ENCODE data around the gene EPHA10. TPM values are rescaled to one million over a fixed set of nuclear protein-coding genes. Genes with fewer than 3 reads are reported as not detected.

The EPHA10 gene
- total RNA-seq, 4 donors from 2014 or later: 54.5 to 94.3 (median 77.6) TPM

DNA sequence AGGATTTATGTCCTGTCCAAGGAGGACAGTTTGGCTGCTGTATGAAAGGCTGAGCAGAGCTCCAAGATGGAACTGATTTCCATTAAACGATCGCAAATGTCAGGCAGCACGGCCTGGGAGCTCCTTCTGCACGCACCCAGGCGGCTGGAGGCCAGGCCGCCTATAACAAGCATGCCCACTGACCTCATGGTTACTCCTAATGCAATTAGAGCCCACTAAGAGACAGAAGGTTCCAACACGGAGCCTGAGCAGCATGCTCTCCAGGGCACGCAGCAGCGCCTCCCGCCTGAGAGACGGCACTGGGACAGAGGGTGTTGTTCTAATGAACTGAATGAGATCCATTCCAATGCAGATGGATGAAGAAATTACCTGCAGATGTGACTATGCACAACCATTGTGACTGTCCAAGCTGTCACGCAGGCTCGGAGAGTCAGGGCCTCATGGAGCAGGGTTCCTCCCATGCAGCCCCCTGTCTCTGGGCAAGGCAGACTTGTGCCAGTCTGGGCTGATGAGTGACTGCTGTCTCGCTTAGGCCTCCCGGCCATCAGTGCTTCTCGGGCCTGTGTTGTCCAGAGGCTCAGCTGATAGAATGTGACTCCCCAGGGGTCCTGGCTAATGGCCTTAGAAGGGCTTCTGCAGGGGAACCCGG is 97.8 kb downstream of the EPHA10 start:
- no peak for DNase-seq
- Histone ChIP-seq H3K36me3 (no peaks in the 10 kb centered on the region), H3K27me3 (peaks cover 26% of the 10 kb centered on the region), H3K27ac (no peak overlapping the region), H3K9me3 (no peaks in the 10 kb centered on the region), H3K4me1 (no peaks in the 10 kb centered on the region), H3K4me3 (no peak overlapping the region)
- in situ Hi-C loops (cut with MboI; ENCODE audit: low pct_ligation_motif_present in 1 of 4, low pct_unique_long_range_greater_than_20kb in 1 of 4, low sequenced_read_pairs in 3 of 4): loop anchor here in 1 of 4 donors (25.0 kb wide), 1 partner anchor 230 kb away; no protein-coding TSS in a partner anchor
- WGBS, 2 donors (ENCODE audit: low coverage in 1 of 2): 60 to 66% methylated on average over 1 to 17 of the region's 17 CpGs
- intact Hi-C loops (cut with DNase I; ENCODE audit: low total_unique reads): no loop called here
- TF ChIP-seq EP300 (IDR thresholded peaks at IDR 0.05; ENCODE audit: low read depth) (no peak), POLR2AphosphoS5 (IDR thresholded peaks at IDR 0.05) (no peak), POLR2A (IDR thresholded peaks at IDR 0.05) (no peak)
- TF ChIP-seq, protein P1, sequence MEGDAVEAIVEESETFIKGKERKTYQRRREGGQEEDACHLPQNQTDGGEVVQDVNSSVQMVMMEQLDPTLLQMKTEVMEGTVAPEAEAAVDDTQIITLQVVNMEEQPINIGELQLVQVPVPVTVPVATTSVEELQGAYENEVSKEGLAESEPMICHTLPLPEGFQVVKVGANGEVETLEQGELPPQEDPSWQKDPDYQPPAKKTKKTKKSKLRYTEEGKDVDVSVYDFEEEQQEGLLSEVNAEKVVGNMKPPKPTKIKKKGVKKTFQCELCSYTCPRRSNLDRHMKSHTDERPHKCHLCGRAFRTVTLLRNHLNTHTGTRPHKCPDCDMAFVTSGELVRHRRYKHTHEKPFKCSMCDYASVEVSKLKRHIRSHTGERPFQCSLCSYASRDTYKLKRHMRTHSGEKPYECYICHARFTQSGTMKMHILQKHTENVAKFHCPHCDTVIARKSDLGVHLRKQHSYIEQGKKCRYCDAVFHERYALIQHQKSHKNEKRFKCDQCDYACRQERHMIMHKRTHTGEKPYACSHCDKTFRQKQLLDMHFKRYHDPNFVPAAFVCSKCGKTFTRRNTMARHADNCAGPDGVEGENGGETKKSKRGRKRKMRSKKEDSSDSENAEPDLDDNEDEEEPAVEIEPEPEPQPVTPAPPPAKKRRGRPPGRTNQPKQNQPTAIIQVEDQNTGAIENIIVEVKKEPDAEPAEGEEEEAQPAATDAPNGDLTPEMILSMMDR (IDR thresholded peaks at IDR 0.05): no peak

- H3K27me3 ChIP-seq: peaks cover 23% of the 10 kb centered on the region
These were observed 98.6 kb downstream of the EPHA10 start for GRCh38 chr1:37666241-37666867.

More at GRCh38 chr1:37666241-37666867, 98.6 kb downstream of the EPHA10 start:
- H3K4me1 ChIP-seq: no peaks in the 10 kb centered on the region
- WGBS, 2 donors (ENCODE audit: low coverage in 1 of 2): 81% methylated on average over 11 of the region's 11 CpGs; no CpG with 5 or more reads in 1 of the 2 donors
- H3K4me3 ChIP-seq: no peak overlapping the region
- intact Hi-C loops (cut with DNase I; ENCODE audit: low total_unique reads): no loop called here
- DNase-seq: no peak
- no peaks in the 10 kb centered on the region for H3K36me3 ChIP-seq
- H3K27ac ChIP-seq: no peak overlapping the region
- in situ Hi-C loops (cut with MboI; ENCODE audit: low pct_ligation_motif_present in 1 of 4, low pct_unique_long_range_greater_than_20kb in 1 of 4, low sequenced_read_pairs in 3 of 4): loop anchor here in 1 of 4 donors (25.0 kb wide), 1 partner anchor 229 kb away; no protein-coding TSS in a partner anchor
- TF ChIP-seq, protein P1 (IDR thresholded peaks at IDR 0.05): no peak
- TF ChIP-seq POLR2AphosphoS5 (IDR thresholded peaks at IDR 0.05) (no peak), EP300 (IDR thresholded peaks at IDR 0.05; ENCODE audit: low read depth) (no peak), POLR2A (IDR thresholded peaks at IDR 0.05) (no peak)
- H3K9me3 ChIP-seq: no peaks in the 10 kb centered on the region

Small RNA genes within 50 kb of the gene (small RNA-seq; reads per million reads assigned to genes)
- gene RF00019: 0 reads per million in 4 donors

Other genes with a start within 250 kb of the EPHA10 start
- 100 to 1,000 TPM in 1 of 4 donors, 10 to 100 TPM in 2, 1 to 10 TPM in 1; 9.0 to 175 (median 18.6) TPM for gene SNIP1, start 210.8 kb downstream of the EPHA10 start, total RNA-seq
- gene DNALI1, start 208.2 kb downstream of the EPHA10 start, total RNA-seq: 1 to 10 TPM in 3 of 4 donors, not detected in 1; 1.6 to 6.6 (median 3.7) TPM
- 10 to 100 TPM; 33.5 to 58.4 (median 43.0) TPM for gene GNL2, start 169.2 kb downstream of the EPHA10 start, total RNA-seq
- gene RSPO1, start 130.2 kb downstream of the EPHA10 start, total RNA-seq: 10 to 100 TPM in 1 of 4 donors, 1 to 10 TPM in 1, under 1 TPM in 2; 0.40 to 11.6 (median 1.2) TPM
- gene CDCA8, start 72.6 kb downstream of the EPHA10 start, total RNA-seq: 1 to 10 TPM in 3 of 4 donors, not detected in 1; 2.0 to 5.7 (median 2.1) TPM
- gene MANEAL, start 28.7 kb upstream of the EPHA10 start, total RNA-seq: 1 to 10 TPM; 1.1 to 9.6 (median 5.7) TPM
- 10 to 100 TPM; 48.9 to 71.6 (median 55.2) TPM for gene C1orf122, start 42.7 kb upstream of the EPHA10 start, total RNA-seq
- 10 to 100 TPM in 3 of 4 donors, 1 to 10 TPM in 1; 3.4 to 17.2 (median 11.6) TPM for gene YRDC, start 43.1 kb upstream of the EPHA10 start, total RNA-seq
- gene MTF1, start 94.5 kb upstream of the EPHA10 start, total RNA-seq: 10 to 100 TPM in 2 of 4 donors, 1 to 10 TPM in 2; 2.2 to 20.2 (median 9.3) TPM
- 10 to 100 TPM; 32.6 to 43.6 (median 39.1) TPM for gene INPP5B, start 181.9 kb upstream of the EPHA10 start, total RNA-seq
- gene SF3A3, start 224.9 kb upstream of the EPHA10 start, total RNA-seq: 10 to 100 TPM; 17.7 to 55.0 (median 39.5) TPM
- 10 to 100 TPM in 3 of 4 donors, 1 to 10 TPM in 1; 3.0 to 19.1 (median 12.2) TPM for gene FHL3, start 240.4 kb upstream of the EPHA10 start, total RNA-seq
- 10 to 100 TPM in 2 of 4 donors, 1 to 10 TPM in 2; 3.2 to 22.2 (median 15.3) TPM for gene UTP11, start 247.6 kb upstream of the EPHA10 start, total RNA-seq